Measurements from ENCODE around the gene NPAT.

DNA sequence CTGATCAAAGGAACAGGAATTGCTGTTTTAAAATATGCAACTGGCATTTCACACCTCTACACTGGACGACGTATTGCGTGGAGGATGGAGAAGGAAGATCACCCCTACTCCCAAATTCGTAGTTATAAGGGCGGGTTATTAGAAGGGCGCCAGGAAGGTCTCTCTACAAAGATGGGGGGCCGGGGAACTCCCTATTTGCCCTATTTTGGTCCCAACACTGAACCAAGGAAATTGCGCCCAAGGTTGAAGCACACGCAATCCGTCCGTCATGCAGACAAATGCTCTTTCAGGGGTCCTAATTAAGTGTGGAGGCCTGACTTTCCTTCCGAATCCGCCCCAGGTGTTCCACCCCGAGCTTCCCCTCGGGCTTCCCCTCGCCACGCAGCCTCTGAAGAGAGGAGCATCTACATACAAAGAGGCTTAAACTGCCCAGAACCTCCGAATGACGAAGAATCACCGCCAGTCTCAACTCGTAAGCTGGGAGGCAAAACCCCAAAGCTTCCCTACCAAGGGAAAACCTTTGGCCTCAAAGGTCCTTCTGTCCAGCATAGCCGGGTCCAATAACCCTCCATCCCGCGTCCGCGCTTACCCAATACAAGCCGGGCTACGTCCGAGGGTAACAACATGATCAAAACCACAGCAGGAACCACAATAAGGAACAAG is 396 bp downstream of the NPAT start:
- TF ChIP-seq, protein P1, sequence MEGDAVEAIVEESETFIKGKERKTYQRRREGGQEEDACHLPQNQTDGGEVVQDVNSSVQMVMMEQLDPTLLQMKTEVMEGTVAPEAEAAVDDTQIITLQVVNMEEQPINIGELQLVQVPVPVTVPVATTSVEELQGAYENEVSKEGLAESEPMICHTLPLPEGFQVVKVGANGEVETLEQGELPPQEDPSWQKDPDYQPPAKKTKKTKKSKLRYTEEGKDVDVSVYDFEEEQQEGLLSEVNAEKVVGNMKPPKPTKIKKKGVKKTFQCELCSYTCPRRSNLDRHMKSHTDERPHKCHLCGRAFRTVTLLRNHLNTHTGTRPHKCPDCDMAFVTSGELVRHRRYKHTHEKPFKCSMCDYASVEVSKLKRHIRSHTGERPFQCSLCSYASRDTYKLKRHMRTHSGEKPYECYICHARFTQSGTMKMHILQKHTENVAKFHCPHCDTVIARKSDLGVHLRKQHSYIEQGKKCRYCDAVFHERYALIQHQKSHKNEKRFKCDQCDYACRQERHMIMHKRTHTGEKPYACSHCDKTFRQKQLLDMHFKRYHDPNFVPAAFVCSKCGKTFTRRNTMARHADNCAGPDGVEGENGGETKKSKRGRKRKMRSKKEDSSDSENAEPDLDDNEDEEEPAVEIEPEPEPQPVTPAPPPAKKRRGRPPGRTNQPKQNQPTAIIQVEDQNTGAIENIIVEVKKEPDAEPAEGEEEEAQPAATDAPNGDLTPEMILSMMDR (IDR thresholded peaks at IDR 0.05) = no peak
- TF ChIP-seq EZH2phosphoT487 (IDR thresholded peaks at IDR 0.05) (no peak), EZH2 (IDR thresholded peaks at IDR 0.05) (no peak)

Measured in neural progenitor cell (in vitro differentiated cells).